ENCODE measurements around the gene TMEM121B.
"Not testable (repeated sequence)": the region's sequence is repeated elsewhere in the genome, so short reads cannot be mapped to it uniquely, and the experiment has no call there.

TMEM121B gene

GRCh38 chr22:17121233-17122195 lies at the start of gene TMEM121B:
Gene TMEM121B (minus strand): TSS chr22:17121360. CDS start chr22:17121127, 233 bp downstream.
- peak; percentile 89 to 90 for DNase-seq

- no peak for DNase-seq
Observed at GRCh38 chr22:17167486-17167885, 46.3 kb upstream of the TMEM121B start.

- no peak for DNase-seq
Observed at GRCh38 chr22:17164392-17165024, 43.3 kb upstream of the TMEM121B start.

GRCh38 chr22:17162731-17163130 lies 41.6 kb upstream of the TMEM121B start:
- no peak for DNase-seq

DNA sequence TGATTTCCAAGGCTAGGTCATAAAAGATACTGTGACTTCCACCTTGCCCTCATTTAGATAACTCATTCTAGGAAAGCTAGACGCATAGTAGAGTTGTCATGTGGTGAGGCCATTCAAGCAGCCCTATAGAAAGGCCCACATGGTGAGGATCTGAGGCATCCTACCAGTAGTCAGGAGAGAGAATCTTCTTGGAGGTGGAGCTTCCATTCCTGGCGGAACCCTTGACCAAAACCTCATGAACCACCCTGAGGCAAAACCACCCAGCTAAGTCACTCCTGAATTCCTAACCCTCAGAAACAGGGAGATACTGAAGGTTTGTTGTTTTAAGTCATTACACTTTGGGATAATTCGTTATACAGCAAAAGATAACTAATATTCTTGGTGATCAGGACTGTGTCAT lies 40.8 kb upstream of the TMEM121B start:
- no peak for DNase-seq

- DNase-seq = peak; percentile 44 to 64
Observed at GRCh38 chr22:17159504-17159951, 38.4 kb upstream of the TMEM121B start.

DNA sequence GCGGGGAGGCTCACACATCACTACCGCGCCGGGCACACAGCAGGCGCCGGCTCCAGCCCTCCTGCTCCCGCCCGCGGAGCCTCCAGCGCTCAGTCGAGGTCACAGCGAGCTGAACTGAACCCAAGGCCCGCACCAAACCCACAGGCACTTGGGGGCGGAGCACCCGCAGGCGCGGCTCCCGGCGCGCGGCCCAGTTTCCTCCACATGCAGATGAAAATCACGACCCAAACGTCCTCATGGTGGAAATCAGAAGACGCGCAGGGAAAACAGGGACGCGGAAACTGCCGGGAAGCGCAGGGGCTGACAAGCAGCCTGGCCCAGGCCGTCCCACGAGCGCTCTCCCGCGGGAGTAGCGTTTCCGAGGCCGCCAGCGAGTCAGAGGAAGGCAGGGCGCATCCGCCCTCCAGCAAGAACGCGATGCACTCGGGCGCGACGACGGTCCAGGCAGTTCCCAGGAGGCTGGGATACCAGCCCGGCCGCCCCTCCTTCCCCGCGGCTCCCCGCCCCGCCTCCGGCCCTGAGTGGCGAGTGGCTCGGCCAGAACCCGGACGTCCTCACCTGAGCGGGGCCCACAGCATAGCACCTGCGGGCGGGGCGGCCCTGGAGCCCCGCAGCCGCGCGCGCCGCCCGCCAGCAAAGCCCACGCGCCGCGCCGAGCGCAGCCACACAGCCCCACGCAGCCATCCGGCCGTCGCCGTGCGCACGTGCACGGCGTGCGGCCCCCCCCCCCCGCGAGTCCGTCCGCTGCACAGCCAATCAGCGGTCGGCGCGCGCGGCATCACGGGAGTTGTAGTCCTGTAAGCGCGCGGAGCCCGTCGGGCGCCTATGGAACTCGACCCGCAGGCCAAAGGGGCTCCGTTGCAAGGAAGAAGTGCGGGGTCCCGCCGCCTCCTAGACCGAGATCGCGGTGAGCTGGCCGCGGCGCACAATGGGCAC lies 37.7 kb upstream of the TMEM121B start, which contains the start of gene HDHD5:
HDHD5 (minus strand) TSS at position 710 of the 936 bp plus-strand sequence; CDS start at position 684, 26 bp downstream.
- peak; percentile 89 to 90 for DNase-seq

- no peak for DNase-seq
Observed at GRCh38 chr22:17158176-17158567, 37.0 kb upstream of the TMEM121B start.

DNA sequence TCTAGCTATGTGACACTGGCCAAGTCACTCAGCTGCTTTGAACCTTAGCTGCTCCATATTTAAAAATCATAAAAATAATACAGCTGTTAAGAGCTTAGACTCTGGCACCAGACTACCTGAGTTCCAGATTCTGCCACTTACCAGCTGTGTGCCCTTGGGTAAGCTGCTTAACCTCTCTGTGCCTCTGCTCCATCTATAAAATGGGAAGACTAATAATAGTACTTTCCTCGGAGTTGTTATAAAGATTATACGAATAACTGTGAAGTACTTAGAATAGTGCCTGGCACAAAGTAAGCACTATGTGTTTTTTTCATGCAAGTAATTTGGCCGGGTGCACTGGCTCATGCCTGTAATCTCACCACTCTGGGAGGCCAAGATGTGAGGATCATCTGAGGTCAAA lies 36.6 kb upstream of the TMEM121B start:
- no peak for DNase-seq

DNA sequence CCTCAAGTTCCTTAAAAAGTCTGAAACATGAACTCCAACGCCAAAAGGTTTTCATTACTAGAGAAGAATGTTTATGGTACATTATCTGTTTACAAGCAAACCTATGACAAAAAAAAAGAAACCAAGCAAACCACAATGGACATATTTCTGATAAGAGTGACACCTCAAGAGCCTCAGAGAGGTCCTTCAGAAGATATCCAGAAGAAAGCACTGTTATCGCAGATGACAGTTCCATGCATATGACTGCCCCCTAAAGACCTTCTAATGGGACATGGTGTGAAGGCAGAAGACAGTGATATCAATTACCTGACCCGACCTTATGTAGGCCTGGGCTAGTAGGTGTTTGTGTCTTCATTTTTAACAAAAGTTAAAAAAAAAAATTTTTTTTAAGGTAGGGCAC lies 34.8 kb upstream of the TMEM121B start:
- DNase-seq = no peak

- no peak for DNase-seq
Observed at GRCh38 chr22:17152971-17153370, 31.8 kb upstream of the TMEM121B start.

DNA sequence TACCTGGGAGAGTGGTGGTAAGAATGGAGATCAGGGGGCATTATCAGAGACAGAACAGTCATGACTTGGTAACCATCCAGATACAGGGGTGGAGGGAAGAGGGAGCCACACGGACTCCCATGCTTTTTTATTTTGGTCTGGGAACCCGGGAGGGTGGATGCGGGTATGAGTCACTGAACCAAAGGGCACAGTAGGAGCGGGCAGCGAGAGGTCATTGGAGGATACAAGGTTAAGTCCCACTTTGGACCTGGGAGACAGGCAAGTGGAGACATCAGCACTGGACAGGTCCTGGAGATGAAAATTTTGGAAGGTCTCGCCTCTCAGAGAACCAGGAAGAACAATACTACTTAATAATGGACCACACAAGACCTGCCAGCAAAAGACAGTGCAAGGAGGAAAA lies 31.2 kb upstream of the TMEM121B start:
- DNase-seq = no peak

- DNase-seq = no peak
Observed at GRCh38 chr22:17149076-17149815, 28.1 kb upstream of the TMEM121B start.

DNA sequence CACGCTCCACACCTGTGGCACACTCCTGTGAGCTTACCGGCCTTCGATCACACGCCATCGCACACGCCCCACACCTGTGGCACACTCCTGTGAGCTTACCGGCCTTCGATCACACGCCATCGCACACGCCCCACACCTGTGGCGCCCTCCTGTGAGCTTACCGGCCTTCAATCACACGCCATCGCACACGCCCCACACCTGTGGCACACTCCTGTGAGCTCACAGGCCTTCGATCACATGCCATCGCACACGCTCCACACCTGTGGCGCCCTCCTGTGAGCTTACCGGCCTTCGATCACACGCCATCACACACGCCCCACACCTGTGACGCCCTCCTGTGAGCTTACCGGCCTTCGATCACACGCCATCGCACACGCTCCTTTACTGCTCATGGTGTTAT lies 26.3 kb upstream of the TMEM121B start:
- not testable (repeated sequence) for DNase-seq

DNA sequence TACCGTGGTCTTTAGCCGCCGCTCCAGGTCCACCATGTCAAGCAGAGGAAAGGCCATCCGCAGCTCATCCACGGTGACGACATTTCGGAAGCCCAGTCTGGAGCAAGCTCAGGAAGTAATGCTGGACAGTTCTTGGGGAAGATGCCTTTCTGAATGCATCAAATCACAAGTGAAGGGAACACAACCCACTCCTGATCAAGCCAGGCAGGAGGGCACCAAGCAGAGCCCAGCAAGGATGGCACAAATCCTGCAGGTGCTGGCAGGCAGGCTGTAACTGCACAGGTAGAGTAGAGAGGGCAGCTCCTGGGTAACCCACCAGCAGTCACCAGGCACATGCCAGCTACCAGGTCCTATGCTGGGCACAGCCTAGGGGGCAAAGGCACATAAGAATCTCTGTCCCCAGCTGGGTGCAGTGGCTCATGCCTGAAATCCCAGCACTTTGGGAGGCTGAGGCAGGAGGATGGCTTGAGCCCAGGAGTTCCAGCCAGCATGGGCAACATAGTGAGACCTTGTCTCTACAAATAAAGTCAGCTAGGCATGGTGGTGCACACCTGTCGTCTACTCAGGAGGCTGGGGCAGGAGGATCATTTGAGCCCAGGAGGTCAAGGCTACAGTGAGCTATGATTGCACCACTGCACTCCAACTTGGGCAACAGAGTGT lies 24.0 kb upstream of the TMEM121B start:
- DNase-seq = no peak

GRCh38 chr22:17143826-17144225 lies 22.7 kb upstream of the TMEM121B start:
- no peak for DNase-seq

- DNase-seq = no peak
Observed at GRCh38 chr22:17143101-17143500, 21.9 kb upstream of the TMEM121B start.

DNA sequence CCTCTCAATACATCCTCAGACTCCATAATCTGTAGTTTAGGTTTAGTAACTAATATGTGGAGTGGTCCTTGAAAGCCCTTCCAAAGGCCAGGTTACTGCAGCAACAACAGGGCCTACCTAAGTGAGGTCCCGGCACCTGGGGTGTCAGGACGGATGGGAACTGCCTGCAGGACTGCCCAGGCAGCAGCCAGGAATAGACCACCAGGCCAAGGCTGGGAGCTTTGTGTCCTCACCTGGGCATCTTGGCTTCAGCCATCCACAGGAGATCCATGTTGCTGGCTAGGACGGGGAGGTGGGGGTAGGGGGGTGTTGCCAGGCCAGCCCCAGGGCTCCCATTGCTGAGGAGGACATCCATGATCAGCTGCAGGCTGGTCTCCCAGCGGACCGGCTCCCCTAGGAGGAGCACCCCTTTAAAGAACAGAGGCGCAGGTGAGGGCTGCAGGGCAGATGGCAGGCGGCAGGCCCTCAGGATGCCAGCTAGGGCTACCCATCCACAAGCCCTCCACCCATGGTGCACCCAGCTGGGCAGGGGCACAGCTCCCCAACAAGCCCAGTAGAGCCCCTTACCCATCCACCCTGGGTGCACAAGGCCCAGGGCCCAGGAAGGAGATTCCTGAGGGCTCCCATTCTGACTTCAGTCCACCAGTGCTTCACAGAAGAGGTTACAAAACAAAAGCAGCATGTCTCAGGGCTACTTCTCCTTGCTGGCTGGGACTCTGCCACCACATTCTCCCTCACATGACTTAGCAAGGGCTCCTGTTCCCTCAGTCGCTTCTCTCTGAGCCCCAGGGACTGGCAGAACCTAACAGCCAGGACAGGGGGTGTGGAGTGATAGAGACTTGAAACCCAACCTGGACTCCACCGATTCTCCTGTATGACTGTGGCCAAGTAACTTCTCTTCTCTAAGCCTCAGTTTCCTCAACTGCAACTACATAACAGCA lies 19.9 kb upstream of the TMEM121B start:
- no peak for DNase-seq

- DNase-seq = no peak
Observed at GRCh38 chr22:17140022-17140421, 18.9 kb upstream of the TMEM121B start.

- DNase-seq = no peak
Observed at GRCh38 chr22:17138513-17138912, 17.4 kb upstream of the TMEM121B start.
